ENCODE results near the gene PRTFDC1. TPM values are rescaled to one million over a fixed set of nuclear protein-coding genes. Genes with fewer than 3 reads are reported as not detected.
"Not testable (repeated sequence)": the region's sequence is repeated elsewhere in the genome, so short reads cannot be mapped to it uniquely, and the experiment has no call there.

The PRTFDC1 gene, protein sequence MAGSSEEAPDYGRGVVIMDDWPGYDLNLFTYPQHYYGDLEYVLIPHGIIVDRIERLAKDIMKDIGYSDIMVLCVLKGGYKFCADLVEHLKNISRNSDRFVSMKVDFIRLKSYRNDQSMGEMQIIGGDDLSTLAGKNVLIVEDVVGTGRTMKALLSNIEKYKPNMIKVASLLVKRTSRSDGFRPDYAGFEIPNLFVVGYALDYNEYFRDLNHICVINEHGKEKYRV
- 0.27 and 1.0 TPM in 2 replicates for total RNA-seq

GRCh38 chr10:24952143-24952706 lies at the start of gene PRTFDC1:
Gene PRTFDC1 (minus strand): TSS chr10:24952606. CDS start chr10:24952575, 31 bp downstream.
- intact Hi-C loops (cut with micrococcal nuclease) = loop anchor here (1.0 to 5.0 kb wide), 3 partner anchors 65 to 309 kb away; no protein-coding TSS in a partner anchor

GRCh38 chr10:24998044-24998443 lies 45.6 kb upstream of the PRTFDC1 start:
- intact Hi-C loops (cut with micrococcal nuclease) = no loop called here

GRCh38 chr10:24995072-24995471 lies 42.7 kb upstream of the PRTFDC1 start:
- intact Hi-C loops (cut with micrococcal nuclease) = no loop called here

DNA sequence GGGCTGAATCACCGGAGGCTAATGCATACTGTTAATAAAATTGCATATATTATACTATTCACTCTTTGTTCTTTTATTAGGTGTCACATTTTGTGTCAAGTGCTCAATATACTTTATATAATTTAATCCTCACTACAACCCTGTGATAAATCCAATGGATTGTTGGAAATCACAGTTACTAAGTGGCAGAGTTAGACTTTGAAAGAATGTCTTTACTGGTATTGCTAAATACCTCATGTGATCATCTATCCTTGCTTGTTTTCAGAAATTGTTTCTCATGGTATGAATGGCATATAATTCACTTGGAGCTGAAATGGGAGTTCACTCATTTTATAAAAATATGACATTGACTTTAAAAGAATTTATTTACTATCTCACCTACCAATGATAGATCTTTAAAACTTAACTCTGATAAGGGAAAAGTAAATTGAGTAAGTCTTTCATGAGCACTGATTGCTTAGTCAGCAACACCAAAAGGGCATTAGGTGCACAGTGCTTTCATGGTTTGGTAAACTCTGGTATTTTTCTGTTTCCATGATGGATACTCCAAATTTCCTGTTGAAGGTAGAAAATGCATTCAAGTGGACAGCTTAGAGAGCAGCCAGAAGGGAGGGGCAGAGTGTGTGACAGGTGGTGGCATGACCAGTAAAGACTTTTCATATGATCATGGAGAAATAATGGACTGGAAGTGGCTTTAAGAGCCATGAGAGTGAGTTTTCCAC lies 41.0 kb upstream of the PRTFDC1 start:
- intact Hi-C loops (cut with micrococcal nuclease) = no loop called here

GRCh38 chr10:24992512-24993133 lies 40.2 kb upstream of the PRTFDC1 start:
- intact Hi-C loops (cut with micrococcal nuclease) = no loop called here

DNA sequence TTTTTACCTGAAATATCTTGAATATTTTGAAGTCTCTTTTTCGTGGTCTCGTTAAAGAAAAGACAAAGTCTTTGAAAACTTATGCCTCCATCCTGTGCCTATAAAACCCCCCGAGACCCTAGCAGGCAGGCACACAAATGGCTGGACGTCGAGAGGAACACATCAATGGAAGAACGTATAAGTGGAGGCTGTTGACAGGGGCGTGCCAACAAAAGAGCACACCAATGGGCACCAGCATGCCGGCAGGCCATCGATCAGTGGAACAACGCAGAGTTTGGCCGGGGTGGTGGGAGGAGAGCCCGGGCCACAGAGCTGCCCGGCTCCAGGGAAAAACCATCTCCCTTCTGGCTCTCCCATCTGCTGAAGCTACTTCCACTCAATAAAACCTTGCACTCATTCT lies 38.9 kb upstream of the PRTFDC1 start:
- intact Hi-C loops (cut with micrococcal nuclease) = no loop called here

DNA sequence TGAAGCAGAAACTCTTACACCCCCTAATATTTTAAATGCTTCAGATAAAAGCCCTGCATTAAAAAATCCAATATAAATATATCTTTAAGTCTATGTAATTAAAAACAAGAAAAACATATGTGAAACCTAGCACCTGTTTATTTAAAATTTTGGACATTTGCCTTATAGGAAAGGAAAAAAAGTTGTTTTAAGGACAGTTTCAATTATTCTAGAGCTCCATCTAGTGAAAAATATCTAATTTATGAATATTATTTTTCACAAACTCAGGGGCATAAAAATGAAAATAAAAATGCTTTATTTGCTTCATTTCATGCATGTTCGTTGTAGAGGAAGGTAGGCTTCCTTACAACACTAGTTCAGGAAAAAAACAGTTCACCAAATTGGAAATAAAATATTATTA lies 37.5 kb upstream of the PRTFDC1 start:
- intact Hi-C loops (cut with micrococcal nuclease) = loop anchor here (1.0 kb wide), 2 partner anchors 347 to 372 kb away; no protein-coding TSS in a partner anchor

DNA sequence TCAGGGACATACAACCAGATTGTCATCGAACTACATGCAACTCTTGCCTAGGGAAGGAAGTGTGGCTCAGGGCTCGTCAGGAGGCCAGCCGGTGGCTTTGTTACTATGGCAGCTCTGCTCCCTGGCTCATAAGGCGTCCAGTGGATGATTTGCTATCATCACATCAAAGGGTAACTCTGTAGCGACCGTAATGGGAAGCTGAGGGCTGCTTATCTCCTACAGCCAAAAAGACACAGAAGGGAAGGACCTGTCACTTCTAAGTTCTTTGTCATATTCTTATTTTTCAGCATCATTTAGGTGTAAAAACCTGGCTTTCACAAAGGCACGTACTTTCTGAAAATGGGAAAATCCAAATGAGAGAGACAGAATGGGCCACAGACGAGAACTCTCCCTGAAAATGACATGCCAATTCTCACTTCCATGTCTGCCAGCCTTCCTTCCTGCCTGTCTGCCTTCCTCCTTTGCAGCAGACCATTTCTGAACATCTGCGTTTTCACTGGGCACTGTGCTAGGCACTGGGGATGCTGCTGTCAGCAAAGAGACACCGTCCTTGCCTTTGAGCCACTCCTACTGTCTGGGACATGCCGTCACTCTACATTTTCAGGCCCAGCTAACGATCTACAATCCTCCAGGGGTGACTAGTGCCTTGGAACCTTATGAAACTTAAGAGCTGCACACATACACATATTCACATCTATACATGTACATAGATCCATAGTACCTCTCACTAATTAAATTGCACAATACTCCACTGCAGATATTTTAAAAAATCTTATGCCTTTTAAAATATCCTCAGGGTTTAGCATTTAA lies 36.6 kb upstream of the PRTFDC1 start:
- intact Hi-C loops (cut with micrococcal nuclease) = no loop called here

- intact Hi-C loops (cut with micrococcal nuclease) = no loop called here
These were observed 32.5 kb upstream of the PRTFDC1 start for GRCh38 chr10:24984906-24985305.

DNA sequence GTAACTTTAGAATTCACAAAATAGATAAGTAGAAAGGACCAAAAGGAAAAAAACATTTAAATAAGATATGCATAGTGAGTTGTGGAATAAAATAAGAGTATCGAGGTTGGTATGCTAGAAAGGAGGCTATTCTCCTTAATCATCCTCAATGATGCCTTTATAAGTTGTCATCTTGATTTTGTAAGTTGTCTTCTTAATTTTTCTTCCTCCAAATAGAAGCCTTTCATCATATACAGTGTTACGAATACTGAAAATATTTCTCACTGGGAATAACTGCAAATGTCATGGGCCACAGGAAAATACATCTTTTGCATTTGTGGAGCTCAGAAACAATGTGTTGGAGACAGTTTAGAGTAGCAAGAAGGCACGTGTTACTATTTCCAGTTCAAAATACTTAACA lies 31.5 kb upstream of the PRTFDC1 start:
- intact Hi-C loops (cut with micrococcal nuclease) = no loop called here

DNA sequence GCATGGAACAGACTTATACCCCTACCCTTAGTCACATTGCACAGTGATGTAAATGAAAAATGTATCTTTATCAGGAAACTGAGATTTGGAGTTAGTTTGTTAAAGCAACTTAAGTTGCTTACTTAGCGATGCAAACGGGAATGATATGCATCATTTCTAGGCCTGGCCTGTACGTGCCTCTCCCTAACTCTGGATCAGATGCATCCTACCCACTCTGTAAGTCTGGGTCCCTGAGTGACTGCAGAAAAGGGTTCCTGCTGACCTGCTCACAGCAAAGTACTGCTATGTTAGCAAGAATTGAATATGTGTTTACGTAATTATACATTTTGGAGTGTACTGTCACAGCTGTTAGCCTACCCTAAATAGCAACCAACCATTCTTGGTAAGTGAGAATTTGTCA lies 30.7 kb upstream of the PRTFDC1 start:
- intact Hi-C loops (cut with micrococcal nuclease) = no loop called here

DNA sequence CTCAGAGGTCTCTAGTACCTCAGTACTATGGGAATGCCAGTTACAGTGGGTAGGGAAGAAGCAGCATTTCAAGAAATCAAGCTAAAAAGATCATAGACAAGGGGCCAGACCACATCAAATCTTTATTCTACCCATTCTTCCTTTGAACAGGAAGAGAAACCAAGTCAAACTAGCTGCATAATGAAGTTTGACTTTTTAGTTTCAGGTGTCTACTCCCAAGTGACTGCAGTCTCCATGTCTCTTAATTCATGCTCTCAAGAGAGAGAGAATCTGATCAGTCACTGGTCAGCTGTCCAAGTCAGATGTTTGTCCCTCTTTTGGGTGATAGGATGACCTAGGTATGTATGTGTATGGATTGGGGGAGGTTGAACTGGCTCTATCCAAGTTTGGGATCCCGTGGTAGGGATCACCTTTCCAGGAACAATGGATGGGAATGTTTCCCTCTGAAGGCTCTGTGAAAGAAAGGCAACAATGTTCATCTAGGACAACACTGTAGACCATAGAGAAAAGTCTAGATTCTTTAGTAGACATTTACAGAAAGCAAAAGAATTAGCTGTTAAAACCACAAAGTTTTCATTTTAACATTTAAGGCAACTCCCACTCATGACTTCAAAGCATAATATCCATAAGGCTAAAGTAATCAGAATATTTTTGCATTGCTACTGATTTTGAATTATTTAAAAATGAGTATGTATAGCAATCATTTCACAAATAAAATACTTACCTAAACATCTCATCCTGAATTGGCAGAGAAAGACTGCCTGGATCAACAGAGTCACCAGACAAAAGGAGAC lies 30.1 kb upstream of the PRTFDC1 start:
- intact Hi-C loops (cut with micrococcal nuclease) = no loop called here

GRCh38 chr10:24981161-24981710 lies 28.8 kb upstream of the PRTFDC1 start:
- intact Hi-C loops (cut with micrococcal nuclease) = no loop called here

DNA sequence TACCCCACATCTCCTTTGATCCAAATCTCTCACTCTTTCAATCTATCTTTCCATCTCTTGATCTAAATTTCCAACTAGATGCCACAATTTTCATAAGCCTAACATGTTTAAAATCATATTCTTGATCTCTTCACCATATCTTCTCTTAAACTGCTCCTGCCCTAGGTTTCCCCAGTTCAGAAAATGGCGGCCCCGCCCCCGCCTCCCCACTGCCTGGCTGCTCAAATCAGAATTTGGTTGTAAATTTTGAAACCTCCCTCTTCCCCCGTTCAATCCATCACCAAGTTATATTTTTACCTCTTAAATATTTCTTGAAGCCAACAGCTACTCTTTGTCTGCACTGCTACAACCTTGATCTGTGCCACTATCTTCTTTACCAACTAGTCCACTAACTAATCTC lies 27.3 kb upstream of the PRTFDC1 start:
- intact Hi-C loops (cut with micrococcal nuclease) = no loop called here

DNA sequence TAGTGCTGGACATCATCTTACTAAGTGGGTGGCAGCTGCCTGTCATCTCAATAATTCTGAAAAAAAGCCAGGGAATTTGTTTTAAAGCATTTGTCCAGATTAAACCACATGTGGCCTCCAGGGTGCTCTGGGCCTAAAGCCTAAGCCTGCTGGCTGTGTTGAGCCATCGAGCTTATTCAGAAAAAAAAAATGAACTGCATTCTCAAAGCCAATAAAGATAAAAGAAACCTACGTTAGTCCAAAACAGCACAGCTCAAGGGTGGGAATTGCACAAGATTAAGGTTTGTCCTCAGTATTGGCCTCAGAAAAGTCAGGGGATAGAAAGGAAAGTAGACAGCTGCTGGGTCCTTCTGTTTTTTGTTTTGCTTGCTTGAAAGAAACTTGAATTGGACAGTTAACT lies 22.6 kb upstream of the PRTFDC1 start:
- intact Hi-C loops (cut with micrococcal nuclease) = loop anchor here (5.0 kb wide), 1 partner anchor 107 kb away; no protein-coding TSS in a partner anchor

GRCh38 chr10:24973163-24973562 lies 20.8 kb upstream of the PRTFDC1 start:
- intact Hi-C loops (cut with micrococcal nuclease) = loop anchor here (5.0 kb wide), 1 partner anchor 109 kb away; no protein-coding TSS in a partner anchor

DNA sequence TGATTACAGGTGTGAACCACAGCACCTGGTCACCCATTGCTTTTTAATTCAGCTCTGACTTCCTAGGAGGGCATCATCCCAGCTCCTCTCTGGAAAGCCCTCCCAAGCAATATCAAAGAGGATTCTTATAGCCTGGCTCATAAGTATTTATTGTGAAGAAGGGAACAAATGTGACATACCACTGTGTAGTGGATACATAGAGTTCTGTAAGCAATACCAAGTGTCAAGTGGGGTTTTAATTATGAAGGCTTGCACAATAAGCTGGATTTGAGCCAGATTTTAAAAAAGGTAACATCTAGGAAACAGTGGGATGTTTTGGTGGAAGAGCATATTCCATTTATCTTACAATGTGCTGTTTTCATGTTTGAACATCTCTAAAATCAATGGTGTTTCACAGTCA lies 19.0 kb upstream of the PRTFDC1 start:
- intact Hi-C loops (cut with micrococcal nuclease) = loop anchor here (5.0 kb wide), 1 partner anchor 111 kb away; no protein-coding TSS in a partner anchor

DNA sequence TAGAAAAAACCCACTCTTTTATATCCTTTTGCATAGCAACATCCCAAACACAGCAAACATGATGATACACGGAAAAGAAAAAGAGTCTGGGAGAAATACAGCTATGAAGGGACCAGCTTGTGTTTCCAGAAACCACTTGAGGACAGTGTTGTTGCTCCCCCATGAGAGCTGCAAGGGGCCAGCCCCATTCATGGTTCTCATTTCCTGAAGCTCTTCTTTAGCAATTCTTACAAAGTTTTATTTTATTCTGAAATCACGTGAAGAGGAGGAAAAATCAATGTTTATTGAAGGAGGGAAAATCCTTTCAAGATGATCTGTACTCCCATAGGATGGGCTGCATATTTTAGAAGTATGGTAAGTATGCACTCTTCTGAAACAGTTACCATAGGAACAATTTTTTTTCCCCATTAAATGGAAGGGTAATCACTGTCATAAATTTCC lies 17.5 kb upstream of the PRTFDC1 start:
- intact Hi-C loops (cut with micrococcal nuclease) = loop anchor here (5.0 kb wide), 1 partner anchor 112 kb away; no protein-coding TSS in a partner anchor

DNA sequence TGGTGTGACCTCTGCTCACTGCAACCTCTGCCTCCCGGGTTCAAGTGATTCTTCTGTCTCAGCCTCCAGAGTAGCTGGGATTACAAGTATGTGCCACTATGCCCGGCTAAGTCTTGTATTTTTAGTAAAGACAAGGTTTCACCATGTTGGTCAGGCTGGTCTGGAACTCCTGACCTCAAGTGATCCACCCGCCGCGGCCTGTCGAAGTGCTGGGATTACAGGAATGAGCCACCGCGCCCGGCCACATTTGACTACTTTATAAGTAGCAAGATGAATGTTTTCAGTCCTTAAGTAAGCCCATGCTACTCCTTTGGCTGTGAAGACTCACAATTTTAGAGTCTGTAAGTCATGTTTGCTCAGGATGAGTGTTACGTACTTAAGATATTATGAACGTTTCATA lies 16.5 kb upstream of the PRTFDC1 start:
- intact Hi-C loops (cut with micrococcal nuclease) = not testable (repeated sequence)

- intact Hi-C loops (cut with micrococcal nuclease) = no loop called here
These were observed 15.9 kb upstream of the PRTFDC1 start for GRCh38 chr10:24968349-24968748.

Measured in T-helper 1 cell treated with Interleukin-12 subunit alpha and Interleukin-12 subunit beta and Interleukin-4 antibody, amounts not matched to agents 30 ng/mL and 1 ng/mL, for 36 hours (primary cell).